HepG2 (cell line): ENCODE results near the gene KHNYN. TPM values are rescaled to one million over a fixed set of nuclear protein-coding genes. Genes with fewer than 3 reads are reported as not detected.

Experiments used
- HOXA5 ChIP-seq: sonication (generic); formaldehyde crosslinking; IDR thresholded peaks from 2 replicates; pipeline ENCODE4 v1.4.0; 2020; ENCODE audit warnings: missing genetic modification reagents
- KMT2B ChIP-seq: IDR thresholded peaks from 2 replicates; pipeline ENCODE4 v1.6.1; 2016; ENCODE audit warnings: missing genetic modification reagents, missing compliant biosample characterization
- NFIB ChIP-seq: sonication (generic); formaldehyde crosslinking; IDR thresholded peaks from 2 replicates; pipeline ENCODE4 v1.9.0; 2021; ENCODE audit warnings: missing genetic modification reagents, mild to moderate bottlenecking, borderline replicate concordance
- PCBP2 ChIP-seq: fragments of 200-400 bp; formaldehyde crosslinking; optimal IDR thresholded peaks from 2 replicates; pipeline ENCODE3; 2018; ENCODE audit warnings: low read length, low read depth; ENCODE audit not compliant: poor library complexity, severe bottlenecking
- ZNF138 ChIP-seq: sonication (generic); formaldehyde crosslinking; IDR thresholded peaks from 2 replicates; pipeline ENCODE4 v1.5.0; 2020; ENCODE audit warnings: mild to moderate bottlenecking, low read depth, missing genetic modification reagents
- ZNF253 ChIP-seq: sonication (generic); formaldehyde crosslinking; IDR thresholded peaks from 2 replicates; pipeline ENCODE4 v1.8.0; 2022; ENCODE audit warnings: mild to moderate bottlenecking, missing genetic modification reagents, borderline replicate concordance
- ZNF816 ChIP-seq: sonication (generic); formaldehyde crosslinking; IDR thresholded peaks from 2 replicates; pipeline ENCODE4 v1.8.0; 2022; ENCODE audit warnings: missing genetic modification reagents, mild to moderate bottlenecking, borderline replicate concordance
- ZSCAN29 ChIP-seq: sonication (generic); formaldehyde crosslinking; conservative IDR thresholded peaks from 2 replicates; pipeline ENCODE4 v1.4.0; 2020; ENCODE audit warnings: mild to moderate bottlenecking, missing genetic modification reagents
- polyA plus RNA-seq, 8 experiments: library from polyadenylated mRNA; depleted of rRNA in 3 of 8; stranded (reverse) in 7 of 8; unstranded in 1 of 8; fragments of >200 nt; fragmentation: Illumina TruSeq in 4 of 8; extraction: Trizol in 4 of 8; gene quantifications; 2 replicates each; pipeline versions ENCODE4 v1.2.1 to v1.2.3, GENCODE V29; 2011 to 2016; ENCODE audit warnings: low read depth in 4 of 8, missing spikeins in 1 of 8, mixed read lengths in 1 of 8; ENCODE audit not compliant: insufficient read depth in 1 of 8
- total RNA-seq, 5 experiments: library from RNA; depleted of rRNA; stranded (reverse); fragments of >200 nt; fragmentation: Illumina TruSeq; extraction: Trizol; gene quantifications; 2 replicates each; pipeline ENCODE4 v1.2.3, GENCODE V29; 2016; ENCODE audit warnings: low read depth in 1 of 5
- TF ChIP-seq, protein P1 (sequence below): sonication (generic); formaldehyde crosslinking; IDR thresholded peaks from 2 replicates; pipeline ENCODE4 v1.8.1; 2023; ENCODE audit warnings: mild to moderate bottlenecking, missing genetic modification reagents
- TF ChIP-seq, protein P2 (sequence below): sonication (generic); formaldehyde crosslinking; IDR thresholded peaks from 2 replicates; pipeline ENCODE4 v1.8.0; 2022; ENCODE audit warnings: missing genetic modification reagents, mild to moderate bottlenecking, borderline replicate concordance
- TF ChIP-seq, protein P3 (sequence below): sonication (generic); formaldehyde crosslinking; IDR thresholded peaks from 2 replicates; pipeline ENCODE4 v1.4.0; 2020; ENCODE audit warnings: missing genetic modification reagents
- TF ChIP-seq, protein P4 (sequence below): sonication (generic); formaldehyde crosslinking; IDR thresholded peaks from 2 replicates; pipeline ENCODE4 v1.4.0; 2020; ENCODE audit warnings: missing genetic modification reagents, borderline replicate concordance
- TF ChIP-seq, protein P5 (sequence below): sonication (generic); formaldehyde crosslinking; IDR thresholded peaks from 2 replicates; pipeline ENCODE4 v1.5.1; 2020; ENCODE audit warnings: mild to moderate bottlenecking, missing genetic modification reagents, borderline replicate concordance
- TF ChIP-seq, protein P6 (sequence below): sonication (generic); formaldehyde crosslinking; IDR thresholded peaks from 2 replicates; pipeline ENCODE4 v1.5.0; 2020; ENCODE audit warnings: missing genetic modification reagents
- TF ChIP-seq, protein P7 (sequence below): sonication (generic); formaldehyde crosslinking; IDR thresholded peaks from 2 replicates; pipeline ENCODE4 v1.8.0; 2022; ENCODE audit warnings: low read depth, missing genetic modification reagents

The KHNYN gene
- total and polyA plus RNA-seq, 2 of the 13 experiments (the other 11 are each of a cell fraction or from before 2014, with no cell fraction given), result 52.8 to 75.7 TPM

DNA sequence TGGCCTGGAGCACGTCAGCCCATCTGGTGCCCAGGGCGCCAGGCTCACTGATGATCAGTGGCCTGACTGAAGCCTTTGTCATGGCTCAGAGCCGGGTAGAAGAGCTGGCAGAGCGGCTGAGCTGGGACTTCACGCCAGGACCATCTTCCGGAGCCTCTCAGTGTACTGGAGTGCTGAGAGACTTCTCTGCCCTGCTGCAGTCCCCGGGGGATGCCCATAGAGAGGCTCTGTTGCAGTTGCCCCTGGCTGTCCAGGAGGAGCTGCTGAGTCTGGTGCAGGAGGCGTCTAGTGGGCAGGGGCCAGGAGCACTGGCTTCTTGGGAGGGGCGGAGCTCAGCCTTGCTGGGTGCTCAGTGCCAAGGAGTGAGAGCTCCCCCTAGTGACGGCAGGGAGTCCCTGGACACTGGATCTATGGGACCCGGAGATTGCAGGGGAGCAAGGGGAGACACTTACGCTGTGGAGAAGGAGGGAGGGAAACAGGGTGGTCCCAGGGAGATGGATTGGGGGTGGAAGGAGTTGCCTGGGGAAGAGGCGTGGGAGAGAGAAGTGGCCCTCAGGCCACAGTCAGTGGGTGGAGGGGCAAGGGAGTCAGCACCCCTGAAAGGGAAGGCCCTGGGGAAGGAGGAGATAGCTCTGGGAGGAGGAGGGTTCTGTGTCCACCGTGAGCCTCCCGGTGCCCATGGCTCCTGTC, 2.0 kb downstream of the KHNYN start (continued):
- TF ChIP-seq, protein P1, sequence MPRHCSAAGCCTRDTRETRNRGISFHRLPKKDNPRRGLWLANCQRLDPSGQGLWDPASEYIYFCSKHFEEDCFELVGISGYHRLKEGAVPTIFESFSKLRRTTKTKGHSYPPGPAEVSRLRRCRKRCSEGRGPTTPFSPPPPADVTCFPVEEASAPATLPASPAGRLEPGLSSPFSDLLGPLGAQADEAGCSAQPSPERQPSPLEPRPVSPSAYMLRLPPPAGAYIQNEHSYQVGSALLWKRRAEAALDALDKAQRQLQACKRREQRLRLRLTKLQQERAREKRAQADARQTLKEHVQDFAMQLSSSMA, result peak; percentile 92; the same call in 1 of the 2 replicates
- TF ChIP-seq, protein P2, sequence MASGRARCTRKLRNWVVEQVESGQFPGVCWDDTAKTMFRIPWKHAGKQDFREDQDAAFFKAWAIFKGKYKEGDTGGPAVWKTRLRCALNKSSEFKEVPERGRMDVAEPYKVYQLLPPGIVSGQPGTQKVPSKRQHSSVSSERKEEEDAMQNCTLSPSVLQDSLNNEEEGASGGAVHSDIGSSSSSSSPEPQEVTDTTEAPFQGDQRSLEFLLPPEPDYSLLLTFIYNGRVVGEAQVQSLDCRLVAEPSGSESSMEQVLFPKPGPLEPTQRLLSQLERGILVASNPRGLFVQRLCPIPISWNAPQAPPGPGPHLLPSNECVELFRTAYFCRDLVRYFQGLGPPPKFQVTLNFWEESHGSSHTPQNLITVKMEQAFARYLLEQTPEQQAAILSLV (CRISPR knock-in tag), result peak; percentile 28; the same call in 1 of the 2 replicates
- TF ChIP-seq KMT2B (CRISPR knock-in tag) (no peak), ZSCAN29 (CRISPR knock-in tag) (peak; percentile 78; the same call in 1 of the 2 replicates), NFIB (CRISPR knock-in tag) (no peak), ZNF816 (CRISPR knock-in tag) (no peak), HOXA5 (CRISPR knock-in tag) (peak; percentile 68; the same call in 1 of the 2 replicates), ZNF253 (CRISPR knock-in tag) (no peak), PCBP2 (peak; percentile 74), ZNF138 (CRISPR knock-in tag) (no peak)
- TF ChIP-seq, protein P3, sequence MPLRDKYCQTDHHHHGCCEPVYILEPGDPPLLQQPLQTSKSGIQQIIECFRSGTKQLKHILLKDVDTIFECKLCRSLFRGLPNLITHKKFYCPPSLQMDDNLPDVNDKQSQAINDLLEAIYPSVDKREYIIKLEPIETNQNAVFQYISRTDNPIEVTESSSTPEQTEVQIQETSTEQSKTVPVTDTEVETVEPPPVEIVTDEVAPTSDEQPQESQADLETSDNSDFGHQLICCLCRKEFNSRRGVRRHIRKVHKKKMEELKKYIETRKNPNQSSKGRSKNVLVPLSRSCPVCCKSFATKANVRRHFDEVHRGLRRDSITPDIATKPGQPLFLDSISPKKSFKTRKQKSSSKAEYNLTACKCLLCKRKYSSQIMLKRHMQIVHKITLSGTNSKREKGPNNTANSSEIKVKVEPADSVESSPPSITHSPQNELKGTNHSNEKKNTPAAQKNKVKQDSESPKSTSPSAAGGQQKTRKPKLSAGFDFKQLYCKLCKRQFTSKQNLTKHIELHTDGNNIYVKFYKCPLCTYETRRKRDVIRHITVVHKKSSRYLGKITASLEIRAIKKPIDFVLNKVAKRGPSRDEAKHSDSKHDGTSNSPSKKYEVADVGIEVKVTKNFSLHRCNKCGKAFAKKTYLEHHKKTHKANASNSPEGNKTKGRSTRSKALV, result no peak
- TF ChIP-seq, protein P4, sequence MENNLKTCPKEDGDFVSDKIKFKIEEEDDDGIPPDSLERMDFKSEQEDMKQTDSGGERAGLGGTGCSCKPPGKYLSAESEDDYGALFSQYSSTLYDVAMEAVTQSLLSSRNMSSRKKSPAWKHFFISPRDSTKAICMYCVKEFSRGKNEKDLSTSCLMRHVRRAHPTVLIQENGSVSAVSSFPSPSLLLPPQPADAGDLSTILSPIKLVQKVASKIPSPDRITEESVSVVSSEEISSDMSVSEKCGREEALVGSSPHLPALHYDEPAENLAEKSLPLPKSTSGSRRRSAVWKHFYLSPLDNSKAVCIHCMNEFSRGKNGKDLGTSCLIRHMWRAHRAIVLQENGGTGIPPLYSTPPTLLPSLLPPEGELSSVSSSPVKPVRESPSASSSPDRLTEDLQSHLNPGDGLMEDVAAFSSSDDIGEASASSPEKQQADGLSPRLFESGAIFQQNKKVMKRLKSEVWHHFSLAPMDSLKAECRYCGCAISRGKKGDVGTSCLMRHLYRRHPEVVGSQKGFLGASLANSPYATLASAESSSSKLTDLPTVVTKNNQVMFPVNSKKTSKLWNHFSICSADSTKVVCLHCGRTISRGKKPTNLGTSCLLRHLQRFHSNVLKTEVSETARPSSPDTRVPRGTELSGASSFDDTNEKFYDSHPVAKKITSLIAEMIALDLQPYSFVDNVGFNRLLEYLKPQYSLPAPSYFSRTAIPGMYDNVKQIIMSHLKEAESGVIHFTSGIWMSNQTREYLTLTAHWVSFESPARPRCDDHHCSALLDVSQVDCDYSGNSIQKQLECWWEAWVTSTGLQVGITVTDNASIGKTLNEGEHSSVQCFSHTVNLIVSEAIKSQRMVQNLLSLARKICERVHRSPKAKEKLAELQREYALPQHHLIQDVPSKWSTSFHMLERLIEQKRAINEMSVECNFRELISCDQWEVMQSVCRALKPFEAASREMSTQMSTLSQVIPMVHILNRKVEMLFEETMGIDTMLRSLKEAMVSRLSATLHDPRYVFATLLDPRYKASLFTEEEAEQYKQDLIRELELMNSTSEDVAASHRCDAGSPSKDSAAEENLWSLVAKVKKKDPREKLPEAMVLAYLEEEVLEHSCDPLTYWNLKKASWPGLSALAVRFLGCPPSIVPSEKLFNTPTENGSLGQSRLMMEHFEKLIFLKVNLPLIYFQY, result no peak; the same call in 1 of the 2 replicates
- TF ChIP-seq, protein P5, sequence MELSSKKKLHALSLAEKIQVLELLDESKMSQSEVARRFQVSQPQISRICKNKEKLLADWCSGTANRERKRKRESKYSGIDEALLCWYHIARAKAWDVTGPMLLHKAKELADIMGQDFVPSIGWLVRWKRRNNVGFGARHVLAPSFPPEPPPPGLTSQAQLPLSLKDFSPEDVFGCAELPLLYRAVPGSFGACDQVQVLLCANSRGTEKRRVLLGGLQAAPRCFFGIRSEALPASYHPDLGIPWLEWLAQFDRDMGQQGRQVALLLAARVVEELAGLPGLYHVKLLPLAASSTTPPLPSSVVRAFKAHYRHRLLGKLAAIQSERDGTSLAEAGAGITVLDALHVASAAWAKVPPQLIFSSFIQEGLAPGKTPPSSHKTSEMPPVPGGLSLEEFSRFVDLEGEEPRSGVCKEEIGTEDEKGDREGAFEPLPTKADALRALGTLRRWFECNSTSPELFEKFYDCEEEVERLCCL, result no peak
- TF ChIP-seq, protein P6, sequence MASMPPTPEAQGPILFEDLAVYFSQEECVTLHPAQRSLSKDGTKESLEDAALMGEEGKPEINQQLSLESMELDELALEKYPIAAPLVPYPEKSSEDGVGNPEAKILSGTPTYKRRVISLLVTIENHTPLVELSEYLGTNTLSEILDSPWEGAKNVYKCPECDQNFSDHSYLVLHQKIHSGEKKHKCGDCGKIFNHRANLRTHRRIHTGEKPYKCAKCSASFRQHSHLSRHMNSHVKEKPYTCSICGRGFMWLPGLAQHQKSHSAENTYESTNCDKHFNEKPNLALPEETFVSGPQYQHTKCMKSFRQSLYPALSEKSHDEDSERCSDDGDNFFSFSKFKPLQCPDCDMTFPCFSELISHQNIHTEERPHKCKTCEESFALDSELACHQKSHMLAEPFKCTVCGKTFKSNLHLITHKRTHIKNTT (CRISPR knock-in tag), result no peak
- TF ChIP-seq, protein P7, sequence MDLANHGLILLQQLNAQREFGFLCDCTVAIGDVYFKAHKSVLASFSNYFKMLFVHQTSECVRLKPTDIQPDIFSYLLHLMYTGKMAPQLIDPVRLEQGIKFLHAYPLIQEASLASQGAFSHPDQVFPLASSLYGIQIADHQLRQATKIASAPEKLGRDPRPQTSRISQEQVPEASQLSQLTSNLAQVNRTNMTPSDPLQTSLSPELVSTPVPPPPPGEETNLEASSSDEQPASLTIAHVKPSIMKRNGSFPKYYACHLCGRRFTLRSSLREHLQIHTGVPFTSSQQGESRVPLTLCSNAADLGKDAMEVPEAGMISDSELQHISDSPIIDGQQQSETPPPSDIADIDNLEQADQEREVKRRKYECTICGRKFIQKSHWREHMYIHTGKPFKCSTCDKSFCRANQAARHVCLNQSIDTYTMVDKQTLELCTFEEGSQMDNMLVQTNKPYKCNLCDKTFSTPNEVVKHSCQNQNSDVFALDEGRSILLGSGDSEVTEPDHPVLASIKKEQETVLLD (CRISPR knock-in tag), result no peak; the same call in 1 of the 2 replicates
